IPS-18c (cell line): Measurements from ENCODE around the gene TNRC6C.

Experiments
- H3K4me3 ChIP-seq: 2 replicates; pipeline ENCODE4 v1.7.0; 2013; ENCODE audit warnings: low read depth, mild to moderate bottlenecking, low read length, moderate library complexity; ENCODE audit not compliant: insufficient read depth
- H3K9me3 ChIP-seq: one replicate; pipeline ENCODE4 v1.6.1; 2013; ENCODE audit warnings: mild to moderate bottlenecking, low read length, moderate library complexity; ENCODE audit not compliant: control insufficient read depth, insufficient read depth

The TNRC6C gene

GRCh38 chr17:78140169-78141051 lies 181.9 kb downstream of the TNRC6C start:
- Histone ChIP-seq H3K4me3 (0 out of 2 replicates have a peak overlapping the region, but pooled peaks have one; percentile 15), H3K9me3 (no peaks in the 10 kb centered on the region)

DNA sequence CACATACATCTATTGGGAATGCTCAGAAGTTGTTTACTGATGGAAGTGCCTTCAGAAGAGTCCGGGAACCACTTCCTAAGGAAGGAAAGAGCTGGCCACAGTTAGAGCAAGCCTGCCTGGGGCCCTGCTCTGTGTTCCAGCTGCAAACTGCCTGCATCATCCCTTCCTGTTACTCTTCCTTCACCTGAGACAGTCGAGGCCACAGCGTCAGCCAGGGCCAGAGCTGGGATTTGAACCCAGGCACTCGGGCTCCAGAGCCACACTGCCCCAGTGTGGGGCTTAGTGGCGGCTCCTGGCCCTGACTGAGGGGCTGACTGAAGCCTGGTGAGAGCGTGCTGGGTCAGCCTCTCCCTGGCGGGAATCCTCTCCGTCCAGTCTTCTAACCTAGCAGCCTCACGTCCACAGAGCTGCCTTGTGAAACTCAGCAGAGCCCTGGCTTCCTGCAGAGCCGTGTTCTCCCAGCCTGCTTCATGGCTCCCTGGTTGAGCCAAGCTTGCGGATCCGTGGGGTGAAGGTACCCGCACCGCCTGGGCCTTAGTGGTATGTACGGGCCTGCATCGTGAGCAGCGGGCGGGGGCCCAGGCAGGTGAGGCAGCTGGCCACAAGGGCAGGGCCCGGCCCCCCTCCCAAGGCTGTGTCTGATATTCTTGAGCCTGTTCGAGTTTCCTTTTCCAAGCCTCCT lies 183.1 kb downstream of the TNRC6C start:
- no peak overlapping the region for H3K4me3 ChIP-seq
- H3K9me3 ChIP-seq = no peaks in the 10 kb centered on the region

DNA sequence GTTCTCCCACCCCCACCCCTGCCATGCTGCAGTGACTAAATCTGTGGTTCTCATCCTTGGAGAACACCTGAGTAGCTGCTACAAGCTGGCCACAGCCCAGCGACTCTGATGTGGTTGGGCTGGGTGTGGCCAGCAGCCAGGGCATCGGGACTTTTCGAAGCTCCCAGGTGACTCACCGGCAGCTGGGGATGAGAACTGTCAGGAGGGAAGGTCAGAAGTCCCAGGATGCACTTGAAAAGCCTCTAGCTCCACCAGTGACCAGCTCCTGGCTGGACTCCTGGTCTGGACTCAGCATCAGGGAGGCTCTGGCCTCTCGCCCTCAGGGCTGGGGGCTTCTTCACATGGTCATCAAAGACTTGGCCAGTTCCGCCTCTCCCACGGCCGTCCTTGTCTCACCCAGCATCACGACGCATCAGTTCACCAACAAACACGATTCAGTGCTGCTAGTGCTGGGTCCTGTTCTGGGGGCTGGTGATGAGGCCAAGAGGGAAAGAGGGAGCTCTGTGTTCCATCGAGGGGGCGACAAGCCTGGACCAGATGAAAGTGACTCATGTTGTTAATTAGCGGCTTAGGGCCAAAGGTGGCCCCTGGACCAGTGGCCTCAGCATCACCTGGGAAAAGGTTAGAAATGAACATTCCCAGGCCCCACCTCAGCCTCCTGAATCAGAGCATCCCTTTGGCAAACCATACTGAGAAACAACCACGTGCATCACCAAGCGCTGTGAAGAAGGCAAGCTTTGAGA lies 183.8 kb downstream of the TNRC6C start:
- Histone ChIP-seq H3K4me3 (no peak overlapping the region), H3K9me3 (no peaks in the 10 kb centered on the region)

GRCh38 chr17:78143214-78144146 lies 185.0 kb downstream of the TNRC6C start:
- no peaks in the 10 kb centered on the region for H3K9me3 ChIP-seq
- H3K4me3 ChIP-seq = no peak overlapping the region

- Histone ChIP-seq H3K4me3 (no peak overlapping the region), H3K9me3 (no peaks in the 10 kb centered on the region)
Measured at GRCh38 chr17:78144147-78144719, 185.7 kb downstream of the TNRC6C start.

DNA sequence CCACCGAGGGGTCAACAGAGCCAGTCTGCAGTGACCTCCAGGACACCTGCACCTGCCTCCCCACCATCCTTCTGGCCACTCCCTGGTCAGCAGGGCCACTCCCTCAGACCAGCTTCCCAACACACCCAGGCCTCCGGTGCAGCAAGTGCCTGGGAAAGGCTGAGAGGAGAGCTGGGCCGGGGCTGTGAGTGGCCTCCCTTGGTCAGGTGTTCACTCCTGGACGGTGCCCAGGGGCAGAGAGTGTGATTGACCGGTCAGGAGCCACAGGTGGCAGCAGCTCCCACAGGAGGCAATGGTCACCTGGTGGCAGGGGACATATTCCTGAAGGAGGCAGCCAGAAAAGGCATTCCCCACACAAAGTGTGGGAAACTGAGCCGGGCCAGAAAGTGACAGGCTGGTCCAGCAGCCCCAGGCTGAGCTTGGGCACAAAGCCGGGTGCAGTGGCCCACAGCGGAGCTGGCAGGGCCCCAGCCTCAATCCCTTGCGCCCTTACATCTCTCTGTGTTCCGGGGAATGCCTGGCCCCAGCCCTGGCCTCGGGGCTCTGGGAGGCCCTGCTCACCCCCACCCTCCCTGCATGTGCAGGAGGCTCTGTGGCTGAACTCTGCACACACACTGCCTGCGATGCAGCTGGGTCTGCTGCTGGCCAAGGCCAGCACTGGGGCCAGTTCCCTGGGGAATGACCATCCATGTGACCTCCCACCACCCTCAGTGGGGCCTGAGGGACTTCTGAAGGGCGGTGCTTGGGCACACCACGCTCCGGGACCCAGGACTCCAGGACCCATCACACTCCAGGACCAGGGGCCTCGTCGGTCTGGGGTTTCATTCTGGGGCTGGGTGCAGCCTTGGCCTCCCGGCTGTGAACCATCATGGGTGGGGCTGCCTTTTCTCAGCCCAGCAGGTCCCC lies 186.5 kb downstream of the TNRC6C start:
- Histone ChIP-seq H3K4me3 (no peak overlapping the region), H3K9me3 (no peaks in the 10 kb centered on the region)

DNA sequence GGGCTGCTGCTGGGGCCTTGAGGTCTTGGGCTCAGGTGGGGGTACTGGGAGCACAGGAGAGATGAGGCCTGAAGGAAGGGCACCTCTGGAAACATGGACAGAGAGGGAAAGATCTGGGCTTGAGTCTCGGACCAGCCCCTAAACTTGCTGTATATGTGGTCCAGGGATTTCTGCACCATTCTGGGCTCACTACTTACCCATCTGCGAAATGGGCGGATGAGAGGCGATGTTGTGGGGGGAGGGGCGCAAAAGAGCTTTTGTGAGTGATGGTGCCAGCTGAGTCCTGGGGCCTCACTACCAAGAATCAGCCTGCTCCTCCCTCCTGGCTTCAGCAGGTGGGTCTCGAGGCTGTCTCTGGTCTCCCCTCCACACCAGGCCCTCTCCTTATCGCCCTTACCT lies 188.0 kb downstream of the TNRC6C start:
- Histone ChIP-seq H3K4me3 (no peak overlapping the region), H3K9me3 (no peaks in the 10 kb centered on the region)

GRCh38 chr17:78146881-78147280 lies 188.4 kb downstream of the TNRC6C start:
- Histone ChIP-seq H3K9me3 (no peaks in the 10 kb centered on the region), H3K4me3 (no peak overlapping the region)

DNA sequence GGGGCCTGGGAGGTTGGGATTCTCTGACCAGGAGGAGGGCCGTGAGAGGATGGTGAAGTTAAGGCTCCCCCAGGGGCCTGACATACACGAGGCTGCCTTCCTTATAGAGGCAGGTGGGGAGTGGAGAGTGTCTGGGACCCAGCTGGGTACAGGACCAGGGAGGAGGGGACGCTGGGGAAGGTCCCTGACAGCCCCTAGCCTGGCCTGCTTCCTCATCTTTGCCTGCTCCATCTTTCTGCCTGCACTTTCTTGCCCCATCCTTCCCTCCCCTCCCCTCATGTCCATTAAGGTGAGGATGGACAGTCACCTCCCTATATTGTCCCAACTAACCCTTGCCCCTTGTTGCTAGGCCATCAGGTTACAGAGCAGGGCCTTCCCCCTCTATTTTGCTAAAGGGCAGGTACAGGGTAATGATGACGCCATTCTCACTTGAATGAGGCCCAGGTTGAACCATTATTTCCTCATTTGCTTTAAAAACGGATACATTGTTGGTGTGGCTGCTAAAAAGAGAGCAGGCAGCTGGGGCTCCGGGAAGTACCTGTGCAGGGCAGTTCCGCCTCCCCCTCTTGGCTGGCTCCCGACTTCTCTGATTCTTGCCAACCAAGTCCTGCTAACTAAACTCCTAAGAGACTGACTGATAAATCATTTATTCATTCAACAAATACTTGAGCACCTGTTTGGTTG lies 189.0 kb downstream of the TNRC6C start:
- no peak overlapping the region for H3K4me3 ChIP-seq

GRCh38 chr17:78148286-78149016 lies 189.9 kb downstream of the TNRC6C start:
- no peaks in the 10 kb centered on the region for H3K9me3 ChIP-seq
- no peak overlapping the region for H3K4me3 ChIP-seq

More for the DNA sequence above, 189.0 kb downstream of the TNRC6C start:
- H3K9me3 ChIP-seq = no peaks in the 10 kb centered on the region

- Histone ChIP-seq H3K4me3 (no peak overlapping the region), H3K9me3 (no peaks in the 10 kb centered on the region)
Measured at GRCh38 chr17:78151514-78152008, 193.1 kb downstream of the TNRC6C start.

DNA sequence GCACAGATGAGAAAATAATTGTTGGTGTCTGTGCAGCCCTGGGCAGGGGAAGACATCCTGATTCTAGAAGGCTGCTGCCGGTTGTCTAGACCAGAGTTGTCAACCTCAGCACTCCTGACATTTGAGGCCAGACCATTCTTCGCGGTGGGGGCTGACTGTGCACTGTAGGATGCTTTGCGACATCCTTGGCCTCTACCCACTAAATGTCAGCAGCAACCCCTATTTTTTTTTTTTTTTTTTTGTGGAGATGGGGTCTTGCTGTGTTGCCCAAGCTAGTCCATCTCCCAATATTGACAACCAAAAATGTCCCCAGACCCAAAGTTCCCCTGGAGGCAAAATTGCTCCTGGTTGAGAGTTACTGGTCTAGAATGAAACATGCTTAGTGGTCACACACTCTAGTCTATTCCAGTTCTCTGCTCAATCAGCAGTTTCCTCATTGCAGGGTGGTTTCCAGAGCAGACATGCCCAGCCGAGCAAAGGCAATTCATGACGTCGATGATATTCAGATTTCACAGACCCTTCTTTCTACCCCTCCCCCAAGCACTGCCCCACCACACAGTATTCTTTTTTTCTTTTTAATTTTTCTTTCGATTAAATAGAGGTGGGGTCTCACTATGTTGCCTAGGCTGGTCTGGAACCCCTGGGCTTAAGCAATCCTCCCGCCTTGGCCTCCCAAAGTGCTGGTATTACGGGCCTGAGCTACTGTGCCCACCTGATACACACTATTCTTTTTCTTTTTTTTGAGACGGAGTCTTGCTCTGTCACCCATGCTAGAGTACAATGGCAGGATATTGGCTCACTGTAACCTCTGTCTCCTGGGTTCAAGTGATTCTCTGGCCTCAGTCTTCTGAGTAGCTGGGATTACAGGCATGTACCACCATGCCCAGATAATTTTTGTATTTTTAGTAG lies 196.7 kb downstream of the TNRC6C start:
- H3K4me3 ChIP-seq = no peak overlapping the region
- no peaks in the 10 kb centered on the region for H3K9me3 ChIP-seq
